Measurements from ENCODE around the gene NTSR1.

DNA sequence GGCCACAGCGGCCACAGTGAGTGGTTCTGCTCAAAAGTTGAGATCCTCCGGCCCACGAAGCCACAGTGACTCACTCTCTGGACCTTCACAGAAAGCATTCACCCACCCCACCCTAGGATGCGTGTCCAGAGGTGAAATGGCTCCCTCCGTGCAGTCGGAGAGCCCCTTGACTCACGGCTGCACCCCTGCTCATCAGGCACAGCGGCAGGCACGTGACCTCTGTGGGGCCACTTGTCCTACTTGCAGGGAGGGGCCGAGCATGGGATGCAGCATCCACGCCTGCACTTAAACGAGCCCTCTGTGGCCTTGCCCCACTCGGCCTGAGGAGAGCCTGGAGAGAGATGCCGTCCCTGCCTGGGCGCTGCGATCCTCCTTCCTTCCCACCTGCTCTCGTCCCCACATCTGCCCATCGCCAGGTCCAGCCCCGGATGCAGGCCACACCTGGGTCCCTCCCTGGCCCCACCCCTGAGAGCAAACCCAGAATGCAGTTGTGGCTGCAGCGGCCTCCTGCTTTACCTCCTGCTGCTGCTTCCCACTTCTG lies 28.7 kb downstream of the NTSR1 start:
- TF ChIP-seq, protein P1, sequence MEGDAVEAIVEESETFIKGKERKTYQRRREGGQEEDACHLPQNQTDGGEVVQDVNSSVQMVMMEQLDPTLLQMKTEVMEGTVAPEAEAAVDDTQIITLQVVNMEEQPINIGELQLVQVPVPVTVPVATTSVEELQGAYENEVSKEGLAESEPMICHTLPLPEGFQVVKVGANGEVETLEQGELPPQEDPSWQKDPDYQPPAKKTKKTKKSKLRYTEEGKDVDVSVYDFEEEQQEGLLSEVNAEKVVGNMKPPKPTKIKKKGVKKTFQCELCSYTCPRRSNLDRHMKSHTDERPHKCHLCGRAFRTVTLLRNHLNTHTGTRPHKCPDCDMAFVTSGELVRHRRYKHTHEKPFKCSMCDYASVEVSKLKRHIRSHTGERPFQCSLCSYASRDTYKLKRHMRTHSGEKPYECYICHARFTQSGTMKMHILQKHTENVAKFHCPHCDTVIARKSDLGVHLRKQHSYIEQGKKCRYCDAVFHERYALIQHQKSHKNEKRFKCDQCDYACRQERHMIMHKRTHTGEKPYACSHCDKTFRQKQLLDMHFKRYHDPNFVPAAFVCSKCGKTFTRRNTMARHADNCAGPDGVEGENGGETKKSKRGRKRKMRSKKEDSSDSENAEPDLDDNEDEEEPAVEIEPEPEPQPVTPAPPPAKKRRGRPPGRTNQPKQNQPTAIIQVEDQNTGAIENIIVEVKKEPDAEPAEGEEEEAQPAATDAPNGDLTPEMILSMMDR (IDR thresholded peaks at IDR 0.05 in 4 of 5, conservative IDR thresholded peaks at IDR 0.05 in 1 of 5) = no peak
- no peak for TF ChIP-seq POLR2A (IDR thresholded peaks at IDR 0.05)
